GM19193 (cell line): ENCODE measurements around the gene PSMG2.

Experiments
- POLR2A ChIP-seq: IDR thresholded peaks from 4 replicates; pipeline ENCODE4 v1.6.1; 2011; ENCODE audit not compliant: insufficient read depth, insufficient read length; ENCODE audit errors: extremely low read depth

The PSMG2 gene

GRCh38 chr18:12749121-12749520, 46.3 kb downstream of the PSMG2 start:
- no peak for TF ChIP-seq POLR2A

- no peak for TF ChIP-seq POLR2A
Measured at GRCh38 chr18:12750076-12750714, 47.4 kb downstream of the PSMG2 start.

GRCh38 chr18:12750715-12751502, 48.1 kb downstream of the PSMG2 start:
- no peak for TF ChIP-seq POLR2A

GRCh38 chr18:12751503-12751884, 48.7 kb downstream of the PSMG2 start:
- TF ChIP-seq POLR2A, result no peak

GRCh38 chr18:12751891-12752290, 49.0 kb downstream of the PSMG2 start:
- TF ChIP-seq POLR2A, result no peak

- no peak for TF ChIP-seq POLR2A
Measured at GRCh38 chr18:12754511-12754910, 51.7 kb downstream of the PSMG2 start.

GRCh38 chr18:12765126-12765525, 62.3 kb downstream of the PSMG2 start:
- no peak for TF ChIP-seq POLR2A

GRCh38 chr18:12765586-12765985, 62.7 kb downstream of the PSMG2 start:
- no peak for TF ChIP-seq POLR2A

- no peak for TF ChIP-seq POLR2A
Measured at GRCh38 chr18:12766986-12767433, 64.2 kb downstream of the PSMG2 start.

- TF ChIP-seq POLR2A, result no peak
Measured at GRCh38 chr18:12767580-12768155, 64.8 kb downstream of the PSMG2 start.

- TF ChIP-seq POLR2A, result no peak
Measured at GRCh38 chr18:12768625-12769024, 65.8 kb downstream of the PSMG2 start.

- TF ChIP-seq POLR2A, result no peak
Measured at GRCh38 chr18:12769136-12769535, 66.3 kb downstream of the PSMG2 start.

GRCh38 chr18:12769644-12770440, 67.0 kb downstream of the PSMG2 start:
- TF ChIP-seq POLR2A, result no peak

GRCh38 chr18:12770469-12771219, 67.8 kb downstream of the PSMG2 start:
- no peak for TF ChIP-seq POLR2A
